SK-N-MC (cell line): Measurements from ENCODE around the gene CACNB4.

ENCODE experiments used
- EZH2 ChIP-seq: fragments of 200-600 bp; sonication (generic); IDR thresholded peaks from one replicate; pipeline ENCODE4 v1.6.1; 2017; ENCODE audit warnings: antibody characterized with exemption
- POLR2AphosphoS5 ChIP-seq: IDR thresholded peaks from 2 replicates; pipeline ENCODE4 v1.6.1; 2012; ENCODE audit warnings: mild to moderate bottlenecking, low read depth, low read length, borderline replicate concordance

DNA sequence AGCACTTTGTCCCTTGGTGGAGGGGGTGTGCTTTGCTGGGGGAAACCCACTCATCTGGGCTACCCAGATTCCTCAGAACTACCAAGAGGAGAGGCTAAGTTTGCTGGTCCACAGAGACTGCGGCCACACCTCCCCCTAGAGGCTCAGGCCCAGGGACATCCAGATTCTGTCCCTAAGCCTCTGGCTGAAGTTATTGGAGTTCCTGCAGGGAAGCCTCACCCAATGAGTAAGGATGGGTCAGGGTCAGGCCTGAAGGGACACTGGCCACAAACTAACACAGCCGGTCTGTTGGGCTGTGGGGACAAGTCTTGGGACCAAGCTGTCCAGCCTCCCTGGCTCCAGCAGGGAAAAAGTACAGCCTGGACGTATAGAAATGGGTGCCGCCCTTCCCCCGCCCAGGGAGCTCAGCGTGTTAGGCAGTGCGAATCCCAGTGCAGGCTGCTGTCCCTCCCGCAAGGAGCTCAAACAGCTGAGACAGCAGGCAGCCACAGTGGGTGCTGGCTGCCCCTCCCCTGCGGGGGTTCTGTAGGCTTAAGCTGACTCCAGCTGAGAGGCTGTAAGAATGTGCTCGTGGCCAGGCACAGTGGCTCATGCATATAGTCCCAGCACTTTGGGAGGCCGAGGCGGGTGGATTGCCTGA, 183.7 kb downstream of the CACNB4 start:
- no peak for TF ChIP-seq POLR2AphosphoS5
- TF ChIP-seq EZH2: no peak
